Testis (tissue), 2 donors: ENCODE measurements around the gene SLC25A21.

Experiments used
- POLR2A ChIP-seq: fragments of 450-650 bp; IDR thresholded peaks from one replicate; pipeline ENCODE4 v1.6.1; 2017; ENCODE audit warnings: antibody characterized with exemption, mild to moderate bottlenecking, moderate library complexity
- TF ChIP-seq, protein P1 (sequence below), 3 experiments: fragments of 450-650 bp in 2 of 3; fragments of 200-600 bp in 1 of 3; sonication (generic) in 1 of 3; IDR thresholded peaks; one replicate each; pipeline ENCODE4 v1.5.1; 2016 to 2019; ENCODE audit warnings: antibody characterized with exemption in 3 of 3, mild to moderate bottlenecking in 2 of 3, moderate library complexity in 1 of 3

- TF ChIP-seq POLR2A, result no peak
- TF ChIP-seq, protein P1, sequence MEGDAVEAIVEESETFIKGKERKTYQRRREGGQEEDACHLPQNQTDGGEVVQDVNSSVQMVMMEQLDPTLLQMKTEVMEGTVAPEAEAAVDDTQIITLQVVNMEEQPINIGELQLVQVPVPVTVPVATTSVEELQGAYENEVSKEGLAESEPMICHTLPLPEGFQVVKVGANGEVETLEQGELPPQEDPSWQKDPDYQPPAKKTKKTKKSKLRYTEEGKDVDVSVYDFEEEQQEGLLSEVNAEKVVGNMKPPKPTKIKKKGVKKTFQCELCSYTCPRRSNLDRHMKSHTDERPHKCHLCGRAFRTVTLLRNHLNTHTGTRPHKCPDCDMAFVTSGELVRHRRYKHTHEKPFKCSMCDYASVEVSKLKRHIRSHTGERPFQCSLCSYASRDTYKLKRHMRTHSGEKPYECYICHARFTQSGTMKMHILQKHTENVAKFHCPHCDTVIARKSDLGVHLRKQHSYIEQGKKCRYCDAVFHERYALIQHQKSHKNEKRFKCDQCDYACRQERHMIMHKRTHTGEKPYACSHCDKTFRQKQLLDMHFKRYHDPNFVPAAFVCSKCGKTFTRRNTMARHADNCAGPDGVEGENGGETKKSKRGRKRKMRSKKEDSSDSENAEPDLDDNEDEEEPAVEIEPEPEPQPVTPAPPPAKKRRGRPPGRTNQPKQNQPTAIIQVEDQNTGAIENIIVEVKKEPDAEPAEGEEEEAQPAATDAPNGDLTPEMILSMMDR (IDR thresholded peaks at IDR 0.05), result no peak
Measured at GRCh38 chr14:37215345-37215744, 42.9 kb upstream of the SLC25A21 start.
